GM12864 (cell line): Measurements from ENCODE around the gene TMEM255B.
"Not testable (repeated sequence)": the region's sequence is repeated elsewhere in the genome, so short reads cannot be mapped to it uniquely, and the experiment has no call there.

Source experiments
- DNase-seq: peaks from one replicate; pipeline ENCODE4 v3.0.0-alpha.2; 2011; ENCODE audit warnings: low read depth
- H3K4me3 ChIP-seq: 2 replicates; pipeline ENCODE4 v1.5.1; 2011; ENCODE audit warnings: mild to moderate bottlenecking, low read depth, low read length, control low read depth
- TF ChIP-seq, protein P1 (sequence below): IDR thresholded peaks from 2 replicates; pipeline ENCODE4 v1.5.1; 2011; ENCODE audit warnings: low read depth, mild to moderate bottlenecking, moderate library complexity, low read length, control low read depth, inconsistent platforms; ENCODE audit errors: missing control alignments

Gene TMEM255B

DNA sequence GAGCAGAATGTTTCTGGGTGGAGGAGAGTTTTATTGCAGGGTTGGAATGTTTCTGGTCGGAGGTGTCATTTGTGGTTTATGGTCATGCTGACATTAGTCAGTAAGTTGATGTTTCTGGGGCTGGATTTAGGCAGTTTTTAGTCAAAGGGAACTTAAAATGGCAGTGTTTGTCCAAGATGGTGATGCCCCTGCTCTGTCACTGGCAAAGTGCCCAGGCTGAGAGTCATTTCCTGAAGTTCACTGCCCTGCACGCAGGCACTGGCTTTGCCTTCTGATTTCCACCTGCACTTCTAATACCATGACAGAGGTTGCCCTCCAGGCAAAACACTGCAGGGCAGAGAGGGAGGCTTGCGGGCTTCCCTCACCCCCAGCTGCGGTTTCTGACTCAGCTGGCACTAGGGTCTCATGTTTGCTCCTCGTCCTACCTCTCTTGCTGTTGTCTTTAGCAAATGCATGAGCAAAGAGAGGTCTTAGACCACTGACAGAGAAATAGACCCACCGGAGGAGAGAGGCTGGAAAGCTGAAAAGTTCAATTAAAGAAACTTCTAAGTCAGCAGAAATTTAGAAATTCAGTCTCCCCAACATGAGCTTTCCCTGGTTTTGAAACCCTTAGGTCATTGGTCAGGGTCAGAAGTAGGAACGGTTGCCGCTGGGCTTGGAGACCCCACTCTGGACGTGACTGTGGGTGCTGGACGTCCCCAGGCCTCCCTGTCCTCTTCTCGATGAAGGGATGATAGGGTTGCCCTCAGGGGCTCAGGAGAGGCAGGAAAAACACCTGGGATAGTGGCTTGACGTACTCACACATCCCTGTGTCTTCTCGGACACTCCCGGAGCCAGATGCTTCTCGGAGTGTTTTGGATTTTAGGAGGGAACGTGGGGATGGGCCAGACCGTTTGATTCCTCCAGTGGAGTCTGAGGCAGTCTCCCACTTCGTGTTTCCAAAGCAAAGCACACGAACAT, 26.3 kb downstream of the TMEM255B start:
- H3K4me3 ChIP-seq, result no peak overlapping the region
- TF ChIP-seq, protein P1, sequence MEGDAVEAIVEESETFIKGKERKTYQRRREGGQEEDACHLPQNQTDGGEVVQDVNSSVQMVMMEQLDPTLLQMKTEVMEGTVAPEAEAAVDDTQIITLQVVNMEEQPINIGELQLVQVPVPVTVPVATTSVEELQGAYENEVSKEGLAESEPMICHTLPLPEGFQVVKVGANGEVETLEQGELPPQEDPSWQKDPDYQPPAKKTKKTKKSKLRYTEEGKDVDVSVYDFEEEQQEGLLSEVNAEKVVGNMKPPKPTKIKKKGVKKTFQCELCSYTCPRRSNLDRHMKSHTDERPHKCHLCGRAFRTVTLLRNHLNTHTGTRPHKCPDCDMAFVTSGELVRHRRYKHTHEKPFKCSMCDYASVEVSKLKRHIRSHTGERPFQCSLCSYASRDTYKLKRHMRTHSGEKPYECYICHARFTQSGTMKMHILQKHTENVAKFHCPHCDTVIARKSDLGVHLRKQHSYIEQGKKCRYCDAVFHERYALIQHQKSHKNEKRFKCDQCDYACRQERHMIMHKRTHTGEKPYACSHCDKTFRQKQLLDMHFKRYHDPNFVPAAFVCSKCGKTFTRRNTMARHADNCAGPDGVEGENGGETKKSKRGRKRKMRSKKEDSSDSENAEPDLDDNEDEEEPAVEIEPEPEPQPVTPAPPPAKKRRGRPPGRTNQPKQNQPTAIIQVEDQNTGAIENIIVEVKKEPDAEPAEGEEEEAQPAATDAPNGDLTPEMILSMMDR, result no peak
- no peak for DNase-seq

DNA sequence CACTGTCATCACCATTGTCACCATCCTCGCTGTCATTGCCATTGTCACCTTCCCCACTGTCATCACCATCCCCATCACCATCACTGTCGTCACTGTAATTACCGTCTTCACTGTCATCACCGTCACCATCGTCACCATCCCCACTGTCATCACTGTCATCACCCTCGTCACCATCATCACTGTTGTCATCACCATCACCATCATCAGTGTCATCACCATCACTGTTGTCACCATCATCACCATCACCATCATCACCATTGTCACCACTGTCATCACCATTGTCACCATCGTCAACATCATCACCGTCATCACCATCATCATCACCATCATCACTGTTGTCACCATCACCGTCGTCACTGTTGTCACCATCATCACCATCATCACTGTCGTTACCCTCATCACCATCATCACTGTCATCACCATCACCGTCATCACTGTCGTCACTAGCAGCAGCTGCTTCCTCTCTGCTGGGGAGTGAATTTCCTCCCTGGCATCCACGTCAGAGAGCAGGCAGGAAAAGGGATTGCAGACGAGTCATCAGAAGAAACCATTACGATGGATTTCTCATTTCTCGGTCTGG, 27.3 kb downstream of the TMEM255B start:
- TF ChIP-seq, protein P1, result no peak
- H3K4me3 ChIP-seq, result no peak overlapping the region
- no peak for DNase-seq

DNA sequence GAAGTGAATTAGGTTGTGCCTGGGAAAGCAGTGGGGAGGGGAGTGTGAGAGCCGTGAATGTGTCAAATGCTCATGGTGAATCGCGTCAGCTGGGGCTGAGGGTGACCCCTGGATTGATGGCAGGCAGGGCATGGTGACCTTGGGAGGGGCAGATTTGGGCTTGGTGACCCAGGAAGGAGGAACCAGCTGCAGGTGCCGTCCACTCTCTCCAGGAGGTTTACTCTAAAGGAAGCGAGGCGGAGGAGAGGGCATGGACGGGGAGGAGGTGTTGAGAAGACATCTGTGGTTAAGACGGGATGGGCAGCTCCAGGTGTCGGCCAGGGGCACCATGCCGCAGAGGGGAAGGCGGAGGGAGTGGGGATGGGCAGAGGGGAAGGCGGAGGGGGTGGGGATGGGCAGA, 28.7 kb downstream of the TMEM255B start:
- no peak overlapping the region for H3K4me3 ChIP-seq
- TF ChIP-seq, protein P1, result no peak
- no peak for DNase-seq

DNA sequence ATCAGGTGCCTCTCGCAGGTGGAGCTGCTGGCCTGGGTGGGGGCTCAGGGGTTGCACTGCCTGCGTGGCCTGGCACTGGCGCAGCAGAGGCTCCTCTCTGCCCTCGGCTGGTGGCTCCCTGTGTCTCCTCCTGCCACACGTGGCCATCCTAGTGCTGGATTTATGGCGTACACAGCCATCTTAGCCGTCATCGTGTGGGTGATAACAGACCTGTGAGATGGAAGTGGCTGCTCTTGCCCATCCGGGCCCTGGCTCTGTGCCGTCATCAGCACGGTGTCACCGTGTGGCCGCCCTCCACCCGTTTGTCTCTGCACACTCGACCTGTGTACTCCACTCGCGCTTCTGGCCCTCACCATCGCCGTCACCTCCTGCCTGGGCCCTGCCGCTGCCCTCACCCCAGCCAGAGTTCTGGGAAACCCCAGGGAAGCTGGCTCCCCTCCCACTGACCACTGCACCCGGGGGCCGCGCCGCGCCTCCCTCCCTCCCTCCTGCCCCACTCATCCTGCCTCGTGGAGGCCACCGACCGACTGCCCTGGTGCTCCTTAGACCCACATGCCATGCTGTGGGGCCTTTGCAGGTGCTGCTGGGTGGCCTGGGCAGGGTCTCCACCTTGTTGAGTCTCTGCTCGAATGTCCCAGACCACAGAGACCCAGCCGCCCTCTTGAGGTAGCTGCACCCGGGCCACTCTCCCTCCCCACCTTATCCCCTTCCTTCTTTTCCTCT, 29.5 kb downstream of the TMEM255B start:
- DNase-seq, result no peak
- TF ChIP-seq, protein P1, result no peak
- H3K4me3 ChIP-seq, result no peak overlapping the region

GRCh38 chr13:113789167-113789566, 30.1 kb downstream of the TMEM255B start:
- TF ChIP-seq, protein P1, result no peak
- DNase-seq, result no peak
- no peak overlapping the region for H3K4me3 ChIP-seq

GRCh38 chr13:113789931-113790330, 30.9 kb downstream of the TMEM255B start:
- not testable (repeated sequence) for DNase-seq, H3K4me3 ChIP-seq

GRCh38 chr13:113791226-113791625, 32.2 kb downstream of the TMEM255B start:
- H3K4me3 ChIP-seq, result no peak overlapping the region
- TF ChIP-seq, protein P1, result no peak

More at GRCh38 chr13:113791226-113791625, 32.2 kb downstream of the TMEM255B start:
- no peak for DNase-seq
